ENCODE data around the gene LRRC8E.

- TF ChIP-seq POLR2AphosphoS5 (IDR thresholded peaks at IDR 0.05; ENCODE audit: low read length) (no peak), EP300 (IDR thresholded peaks at IDR 0.05; ENCODE audit: borderline replicate concordance in 1 of 2, control insufficient read depth in 1 of 2, low read depth in 2 of 2, low read length in 2 of 2) (no peak), BHLHE40 (IDR thresholded peaks at IDR 0.05; ENCODE audit: borderline replicate concordance in 1 of 2, low read depth in 2 of 2, low read length in 1 of 2) (no peak), SIN3A (IDR thresholded peaks at IDR 0.05; ENCODE audit: low read depth, low read length) (no peak), NBN (IDR thresholded peaks at IDR 0.05) (no peak), MYC (IDR thresholded peaks at IDR 0.05; ENCODE audit: insufficient read depth, insufficient read length, insufficient replicate concordance, low read length, severe bottlenecking) (no peak), CTCF (IDR thresholded peaks at IDR 0.05 in 2 of 3, conservative IDR thresholded peaks at IDR 0.05 in 1 of 3; ENCODE audit: control insufficient read depth in 2 of 3, extremely low read depth in 1 of 3, insufficient read depth in 1 of 3, low read depth in 3 of 3, low read length in 3 of 3) (no peak)
These were observed 53.7 kb downstream of the LRRC8E start for GRCh38 chr19:7941895-7942596.
